KMS-11 (cell line): Measurements from ENCODE around the gene PALM.

Source experiments
- H2AFZ ChIP-seq: fragments of 200-600 bp; sonication (generic); 2 replicates; pipeline ENCODE4 v1.6.1; 2016; ENCODE audit warnings: antibody characterized with exemption, mixed run types, low read depth
- H3K27ac ChIP-seq: fragments of 200-600 bp; sonication (generic); 2 replicates; pipeline ENCODE4 v1.6.1; 2016; ENCODE audit warnings: mild to moderate bottlenecking, mixed run types
- H3K27me3 ChIP-seq: fragments of 200-600 bp; sonication (generic); 2 replicates; pipeline ENCODE4 v1.6.1; 2017; ENCODE audit warnings: mild to moderate bottlenecking, low read depth, mixed run types, moderate library complexity; ENCODE audit not compliant: insufficient read depth
- H3K36me3 ChIP-seq: fragments of 200-600 bp; sonication (generic); 2 replicates; pipeline ENCODE4 v1.6.1; 2017; ENCODE audit warnings: mild to moderate bottlenecking, mixed run types; ENCODE audit not compliant: insufficient read depth
- H3K4me1 ChIP-seq: fragments of 200-600 bp; sonication (generic); 2 replicates; pipeline ENCODE4 v1.6.1; 2016; ENCODE audit warnings: mild to moderate bottlenecking, low read depth, mixed run types; ENCODE audit not compliant: poor library complexity, severe bottlenecking
- H3K4me2 ChIP-seq: fragments of 200-600 bp; sonication (generic); 2 replicates; pipeline ENCODE4 v1.7.0; 2016; ENCODE audit warnings: mild to moderate bottlenecking, mixed run types
- H3K4me3 ChIP-seq: fragments of 200-600 bp; sonication (generic); IDR thresholded peaks from 2 replicates; pipeline ENCODE4 v1.6.1; 2017; ENCODE audit warnings: low read depth, low read length, mixed read lengths; ENCODE audit not compliant: insufficient read depth
- H3K79me2 ChIP-seq: fragments of 200-600 bp; sonication (generic); 2 replicates; pipeline ENCODE4 v1.6.1; 2016; ENCODE audit warnings: low read depth, mixed run types; ENCODE audit not compliant: insufficient read depth
- H3K9ac ChIP-seq: fragments of 200-600 bp; sonication (generic); 2 replicates; pipeline ENCODE4 v1.6.1; 2016; ENCODE audit warnings: mild to moderate bottlenecking, mixed run types
- H4K20me1 ChIP-seq: fragments of 200-600 bp; sonication (generic); 2 replicates; pipeline ENCODE4 v1.6.1; 2016; ENCODE audit warnings: mild to moderate bottlenecking, mixed run types; ENCODE audit not compliant: insufficient read depth
- TF ChIP-seq, protein P1 (sequence below): fragments of 200-600 bp; sonication (generic); conservative IDR thresholded peaks from 2 replicates; pipeline ENCODE4 v1.6.1; 2017; ENCODE audit warnings: low read depth, mild to moderate bottlenecking, antibody characterized with exemption, low read length, moderate library complexity, mixed read lengths

PALM gene

DNA sequence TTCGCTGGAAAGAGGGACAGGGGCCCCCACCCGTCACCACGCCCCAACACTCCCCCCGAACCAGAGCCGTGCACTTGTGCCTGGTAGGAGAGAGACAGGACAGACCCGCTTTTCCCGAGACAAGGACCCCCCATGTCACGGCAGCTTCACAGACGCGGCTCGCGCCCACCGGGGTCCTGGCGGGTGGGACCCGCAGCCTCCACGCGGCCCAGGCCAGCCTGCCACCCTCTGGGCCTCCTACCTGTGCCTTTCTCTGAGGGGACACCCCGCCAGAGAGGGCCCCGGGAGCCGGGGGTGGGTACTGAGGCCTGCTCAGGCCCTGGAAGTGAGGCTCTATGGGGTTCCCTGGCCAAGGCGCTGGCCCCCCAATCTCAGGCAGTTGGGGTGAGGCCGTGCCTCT is 38.2 kb downstream of the PALM start:
- Histone ChIP-seq H3K4me3 (no peak overlapping the region), H3K36me3 (no peaks in the 10 kb centered on the region), H3K27ac (no peak overlapping the region), H4K20me1 (no peaks in the 10 kb centered on the region), H3K9ac (no peak overlapping the region), H3K4me1 (no peaks in the 10 kb centered on the region), H3K79me2 (no peaks in the 10 kb centered on the region), H2AFZ (no peak overlapping the region), H3K4me2 (no peak overlapping the region), H3K27me3 (peaks cover 85% of the 10 kb centered on the region)
- TF ChIP-seq, protein P1, sequence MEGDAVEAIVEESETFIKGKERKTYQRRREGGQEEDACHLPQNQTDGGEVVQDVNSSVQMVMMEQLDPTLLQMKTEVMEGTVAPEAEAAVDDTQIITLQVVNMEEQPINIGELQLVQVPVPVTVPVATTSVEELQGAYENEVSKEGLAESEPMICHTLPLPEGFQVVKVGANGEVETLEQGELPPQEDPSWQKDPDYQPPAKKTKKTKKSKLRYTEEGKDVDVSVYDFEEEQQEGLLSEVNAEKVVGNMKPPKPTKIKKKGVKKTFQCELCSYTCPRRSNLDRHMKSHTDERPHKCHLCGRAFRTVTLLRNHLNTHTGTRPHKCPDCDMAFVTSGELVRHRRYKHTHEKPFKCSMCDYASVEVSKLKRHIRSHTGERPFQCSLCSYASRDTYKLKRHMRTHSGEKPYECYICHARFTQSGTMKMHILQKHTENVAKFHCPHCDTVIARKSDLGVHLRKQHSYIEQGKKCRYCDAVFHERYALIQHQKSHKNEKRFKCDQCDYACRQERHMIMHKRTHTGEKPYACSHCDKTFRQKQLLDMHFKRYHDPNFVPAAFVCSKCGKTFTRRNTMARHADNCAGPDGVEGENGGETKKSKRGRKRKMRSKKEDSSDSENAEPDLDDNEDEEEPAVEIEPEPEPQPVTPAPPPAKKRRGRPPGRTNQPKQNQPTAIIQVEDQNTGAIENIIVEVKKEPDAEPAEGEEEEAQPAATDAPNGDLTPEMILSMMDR: no peak

DNA sequence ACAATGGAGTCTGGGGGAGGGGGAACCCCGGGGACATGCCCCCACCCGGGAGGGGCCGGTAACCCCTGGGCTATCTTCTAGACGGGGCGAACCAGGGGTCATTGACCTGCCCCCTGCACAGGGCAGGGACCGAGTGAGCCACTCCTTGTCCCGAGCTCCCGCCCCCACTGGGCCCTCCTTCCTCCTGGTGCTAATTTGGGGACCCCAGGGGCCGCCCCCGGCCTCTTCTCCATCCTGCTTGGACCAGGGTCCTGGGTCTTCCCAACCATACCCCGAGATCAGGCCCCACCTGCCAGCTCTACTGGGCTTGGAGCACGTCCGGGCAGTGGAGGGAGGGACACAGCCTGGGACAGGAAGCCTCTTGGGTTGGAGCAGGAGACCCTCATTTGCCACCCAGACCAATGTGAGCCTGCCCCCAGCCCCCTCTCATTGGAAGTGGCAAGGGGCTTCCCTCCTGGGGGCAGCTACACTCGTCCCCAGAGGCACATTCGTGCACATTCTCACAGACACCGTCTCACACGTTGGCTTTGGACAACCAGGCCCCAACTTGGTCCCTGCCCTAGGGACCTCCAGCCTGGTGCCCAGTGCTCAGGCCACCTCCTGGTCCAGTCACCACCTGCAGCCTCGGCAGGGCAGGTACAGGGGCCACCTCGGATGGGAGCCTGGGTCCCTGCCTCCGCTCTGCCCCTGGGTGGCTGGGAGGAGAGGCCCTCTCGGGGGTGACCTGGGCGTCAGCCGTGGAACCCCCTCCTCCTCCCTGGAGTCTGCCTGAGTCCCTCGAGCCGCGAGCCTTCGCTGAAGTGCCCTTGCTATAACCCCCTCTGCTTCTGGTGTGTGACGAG is 38.9 kb downstream of the PALM start:
- H3K4me2 ChIP-seq: no peak overlapping the region
- no peaks in the 10 kb centered on the region for H3K4me1 ChIP-seq
- TF ChIP-seq, protein P1: no peak
- H3K36me3 ChIP-seq: no peaks in the 10 kb centered on the region
- peaks cover 90% of the 10 kb centered on the region for H3K27me3 ChIP-seq
- no peak overlapping the region for H3K9ac ChIP-seq
- no peak overlapping the region for H3K4me3 ChIP-seq
- no peak overlapping the region for H3K27ac ChIP-seq
- H4K20me1 ChIP-seq: no peaks in the 10 kb centered on the region
- H3K79me2 ChIP-seq: no peaks in the 10 kb centered on the region
- no peak overlapping the region for H2AFZ ChIP-seq

DNA sequence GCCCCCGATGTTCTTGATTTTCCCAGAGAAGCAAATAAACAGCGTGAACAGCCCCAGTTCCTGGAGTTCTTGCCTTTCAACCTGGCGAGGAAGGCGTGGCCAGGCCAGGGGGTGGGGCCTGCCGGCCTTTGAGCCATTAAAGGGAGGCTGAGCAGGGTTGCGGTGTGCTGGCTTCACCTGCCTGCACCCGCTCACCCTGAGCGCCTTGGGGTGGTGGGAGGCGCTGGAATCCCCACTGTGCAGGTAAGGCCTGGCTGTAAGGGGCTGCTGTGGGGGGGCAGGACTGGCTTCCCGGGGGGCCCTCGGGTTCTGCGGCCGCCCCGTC is 39.5 kb downstream of the PALM start:
- Histone ChIP-seq H3K27ac (no peak overlapping the region), H2AFZ (no peak overlapping the region), H3K9ac (no peak overlapping the region), H4K20me1 (no peaks in the 10 kb centered on the region), H3K79me2 (no peaks in the 10 kb centered on the region), H3K4me2 (no peak overlapping the region), H3K36me3 (no peaks in the 10 kb centered on the region), H3K4me1 (no peaks in the 10 kb centered on the region), H3K27me3 (peaks cover 94% of the 10 kb centered on the region), H3K4me3 (no peak overlapping the region)
- TF ChIP-seq, protein P1: no peak

DNA sequence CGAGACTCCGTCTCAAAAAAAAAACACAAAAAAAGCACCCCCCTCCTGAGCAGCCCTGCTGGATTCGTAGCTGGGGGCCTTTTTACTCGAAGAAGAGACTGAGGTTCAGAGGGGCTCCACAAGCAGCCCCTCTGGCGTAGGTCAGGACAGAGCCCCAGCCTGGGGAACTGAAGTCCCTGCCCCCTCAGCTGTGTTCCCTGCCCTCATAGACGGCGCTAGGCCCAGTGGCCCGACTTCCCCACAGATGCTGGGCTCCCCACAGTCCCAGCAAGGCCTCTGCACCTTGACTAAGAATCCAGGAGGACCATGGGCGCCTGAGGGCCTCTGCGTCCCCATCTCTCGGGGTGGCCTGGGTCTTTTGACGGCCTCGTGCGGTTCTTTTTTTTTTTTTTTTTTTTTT is 41.1 kb downstream of the PALM start:
- H3K4me3 ChIP-seq: no peak overlapping the region
- peaks cover 94% of the 10 kb centered on the region for H3K27me3 ChIP-seq
- no peak overlapping the region for H3K27ac ChIP-seq
- H4K20me1 ChIP-seq: no peaks in the 10 kb centered on the region
- no peak overlapping the region for H3K9ac ChIP-seq
- no peak overlapping the region for H2AFZ ChIP-seq
- H3K36me3 ChIP-seq: no peaks in the 10 kb centered on the region
- no peaks in the 10 kb centered on the region for H3K79me2 ChIP-seq
- H3K4me2 ChIP-seq: no peak overlapping the region
- TF ChIP-seq, protein P1: no peak
- H3K4me1 ChIP-seq: no peaks in the 10 kb centered on the region
